Transverse colon (tissue), 4 donors: Measurements from ENCODE around the gene GTF2IRD1. TPM values are rescaled to one million over a fixed set of nuclear protein-coding genes. Genes with fewer than 3 reads are reported as not detected.

ENCODE experiments used
- DNase-seq: peaks from one replicate; pipeline ENCODE4 v3.0.0-alpha.2; 2019
- H3K27ac ChIP-seq, 4 donors: fragments of 200-600 bp; sonication (generic); 2 replicates each; pipeline ENCODE4 v1.5.1; 2016 to 2018; ENCODE audit warnings: inconsistent platforms in 4 of 4
- H3K27me3 ChIP-seq: fragments of 200-600 bp; sonication (generic); 2 replicates; pipeline ENCODE4 v1.5.1; 2017; ENCODE audit warnings: inconsistent platforms
- H3K36me3 ChIP-seq, 4 donors: fragments of 200-600 bp; sonication (generic); 2 replicates each; pipeline ENCODE4 v1.5.1; 2017 to 2019; ENCODE audit warnings: inconsistent platforms in 4 of 4
- H3K4me1 ChIP-seq, 4 donors: fragments of 200-600 bp; sonication (generic); 2 replicates each; pipeline ENCODE4 v1.5.1; 2017 to 2020; ENCODE audit warnings: inconsistent platforms in 4 of 4
- H3K4me3 ChIP-seq, 4 donors: fragments of 200-600 bp; sonication (generic); 1 replicate in 1 of 4; 2 replicates in 3 of 4; pipeline versions ENCODE4 v1.5.1 to v1.6.1; 2017 to 2019; ENCODE audit warnings: inconsistent platforms in 4 of 4
- H3K9me3 ChIP-seq, 2 donors: fragments of 200-600 bp; sonication (generic); 2 replicates each; pipeline ENCODE4 v1.5.1; 2017 to 2019; ENCODE audit warnings: inconsistent platforms in 2 of 2
- EP300 ChIP-seq: sonication (generic); formaldehyde crosslinking; IDR thresholded peaks from one replicate; pipeline ENCODE4 v1.6.1; 2017; ENCODE audit warnings: antibody characterized with exemption, low read depth
- POLR2A ChIP-seq: fragments of 450-650 bp; IDR thresholded peaks from one replicate; pipeline ENCODE4 v1.6.1; 2016; ENCODE audit warnings: antibody characterized with exemption, mild to moderate bottlenecking, moderate library complexity
- POLR2AphosphoS5 ChIP-seq, 3 donors: sonication (generic); formaldehyde crosslinking; IDR thresholded peaks; one replicate each; pipeline ENCODE4 v1.6.1; 2016; ENCODE audit warnings: antibody characterized with exemption in 3 of 3
- WGBS, 2 donors: methylation state at CpG; one replicate each; pipeline ENCODE4 v1.1.5; 2018; ENCODE audit warnings: low coverage in 1 of 2; 5-methylcytosine and 5-hydroxymethylcytosine counted together
- in situ Hi-C, 4 donors: fragments of 200-750 bp; cut with MboI; loops; one replicate each; pipeline versions ENCODE4 v1.15.0 to v1.15.1; 2017; ENCODE audit warnings: low sequenced_read_pairs in 3 of 4, low pct_ligation_motif_present in 1 of 4, low pct_unique_long_range_greater_than_20kb in 1 of 4
- intact Hi-C: fragments of 100-400 bp; cut with DNase I; formaldehyde crosslinking; loops from one replicate; pipeline ENCODE4 v1.15.1; 2023; ENCODE audit warnings: low total_unique reads
- total RNA-seq, 4 donors: library from RNA; depleted of rRNA; stranded (reverse); fragments of >200 nt; gene quantifications; one replicate each; pipeline ENCODE4 v1.1.0, GENCODE V29; 2016
- TF ChIP-seq, protein P1 (sequence below), 5 experiments: fragments of 200-600 bp in 3 of 5; fragments of 450-650 bp in 2 of 5; sonication (generic) in 3 of 5; IDR thresholded peaks; 1 replicate in 2 of 5; 2 replicates in 3 of 5; pipeline ENCODE4 v1.5.1; 2016 to 2017; ENCODE audit warnings: antibody characterized with exemption in 5 of 5, inconsistent platforms in 3 of 5, mild to moderate bottlenecking in 2 of 5, moderate library complexity in 1 of 5

GTF2IRD1 gene
- total RNA-seq, 4 donors from 2014 or later: 4.6 to 22.4 (median 14.7) TPM

DNA sequence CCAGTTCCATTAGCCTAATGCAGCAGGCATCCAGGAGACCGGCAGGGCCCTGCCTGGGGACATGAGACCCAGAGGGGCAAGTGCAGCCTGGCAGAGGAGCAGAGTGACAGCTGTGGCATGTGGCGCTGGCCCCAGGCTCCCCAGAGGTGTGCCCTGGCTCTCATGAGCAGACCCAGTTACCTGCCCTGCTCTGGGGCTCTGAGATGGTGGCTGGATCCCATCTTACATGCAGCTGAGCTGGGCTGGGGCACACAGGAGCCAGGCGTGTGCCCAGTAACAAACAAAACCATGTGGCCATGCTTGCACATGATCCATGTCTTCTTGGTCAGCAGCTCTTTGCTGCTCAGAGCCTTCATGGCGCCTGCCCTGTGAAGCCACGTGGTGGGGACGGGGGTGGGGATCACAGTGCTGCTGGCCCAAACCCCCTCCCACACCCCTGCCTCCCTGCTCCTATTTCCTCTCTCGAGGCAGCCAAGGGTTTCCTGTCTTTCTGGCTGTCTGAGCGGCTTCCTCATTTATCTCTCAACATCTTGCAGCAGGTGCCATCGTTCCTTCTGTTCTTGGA is 163.6 kb downstream of the GTF2IRD1 start:
- peaks cover 0 to 5% (median 0%) of the 10 kb centered on the region in 4 donors for H3K4me1 ChIP-seq
- in situ Hi-C loops: no loop called here
- intact Hi-C loops: no loop called here
- DNase-seq: no peak
- no peak for TF ChIP-seq EP300
- TF ChIP-seq, protein P1, sequence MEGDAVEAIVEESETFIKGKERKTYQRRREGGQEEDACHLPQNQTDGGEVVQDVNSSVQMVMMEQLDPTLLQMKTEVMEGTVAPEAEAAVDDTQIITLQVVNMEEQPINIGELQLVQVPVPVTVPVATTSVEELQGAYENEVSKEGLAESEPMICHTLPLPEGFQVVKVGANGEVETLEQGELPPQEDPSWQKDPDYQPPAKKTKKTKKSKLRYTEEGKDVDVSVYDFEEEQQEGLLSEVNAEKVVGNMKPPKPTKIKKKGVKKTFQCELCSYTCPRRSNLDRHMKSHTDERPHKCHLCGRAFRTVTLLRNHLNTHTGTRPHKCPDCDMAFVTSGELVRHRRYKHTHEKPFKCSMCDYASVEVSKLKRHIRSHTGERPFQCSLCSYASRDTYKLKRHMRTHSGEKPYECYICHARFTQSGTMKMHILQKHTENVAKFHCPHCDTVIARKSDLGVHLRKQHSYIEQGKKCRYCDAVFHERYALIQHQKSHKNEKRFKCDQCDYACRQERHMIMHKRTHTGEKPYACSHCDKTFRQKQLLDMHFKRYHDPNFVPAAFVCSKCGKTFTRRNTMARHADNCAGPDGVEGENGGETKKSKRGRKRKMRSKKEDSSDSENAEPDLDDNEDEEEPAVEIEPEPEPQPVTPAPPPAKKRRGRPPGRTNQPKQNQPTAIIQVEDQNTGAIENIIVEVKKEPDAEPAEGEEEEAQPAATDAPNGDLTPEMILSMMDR (IDR thresholded peaks at IDR 0.05): no peak
- TF ChIP-seq POLR2AphosphoS5 (IDR thresholded peaks at IDR 0.05): no peak
- TF ChIP-seq POLR2A: no peak
- no peaks in the 10 kb centered on the region for H3K27me3 ChIP-seq
- no peak overlapping the region for H3K27ac ChIP-seq
- no peaks in the 10 kb centered on the region for H3K36me3 ChIP-seq
- WGBS, 2 donors: 53 to 65% methylated on average over 2 to 8 of the region's 9 CpGs
- no peak overlapping the region for H3K4me3 ChIP-seq
- H3K9me3 ChIP-seq: no peaks in the 10 kb centered on the region

GRCh38 chr7:74619235-74619860 is 165.6 kb downstream of the GTF2IRD1 start:
- TF ChIP-seq POLR2A: no peak
- no peak for TF ChIP-seq EP300
- TF ChIP-seq POLR2AphosphoS5 (IDR thresholded peaks at IDR 0.05): no peak
- TF ChIP-seq, protein P1 (IDR thresholded peaks at IDR 0.05): no peak
- in situ Hi-C loops (no loop called here), intact Hi-C loops (no loop called here)
- no peaks in the 10 kb centered on the region for H3K27me3 ChIP-seq
- 88 to 100% methylated on average over 1 to 14 of the region's 14 CpGs for WGBS, 2 donors
- H3K9me3 ChIP-seq: no peaks in the 10 kb centered on the region
- no peak overlapping the region for H3K27ac ChIP-seq
- no peak overlapping the region for H3K4me3 ChIP-seq
- H3K4me1 ChIP-seq: no peaks in the 10 kb centered on the region
- no peaks in the 10 kb centered on the region for H3K36me3 ChIP-seq
- DNase-seq: no peak

DNA sequence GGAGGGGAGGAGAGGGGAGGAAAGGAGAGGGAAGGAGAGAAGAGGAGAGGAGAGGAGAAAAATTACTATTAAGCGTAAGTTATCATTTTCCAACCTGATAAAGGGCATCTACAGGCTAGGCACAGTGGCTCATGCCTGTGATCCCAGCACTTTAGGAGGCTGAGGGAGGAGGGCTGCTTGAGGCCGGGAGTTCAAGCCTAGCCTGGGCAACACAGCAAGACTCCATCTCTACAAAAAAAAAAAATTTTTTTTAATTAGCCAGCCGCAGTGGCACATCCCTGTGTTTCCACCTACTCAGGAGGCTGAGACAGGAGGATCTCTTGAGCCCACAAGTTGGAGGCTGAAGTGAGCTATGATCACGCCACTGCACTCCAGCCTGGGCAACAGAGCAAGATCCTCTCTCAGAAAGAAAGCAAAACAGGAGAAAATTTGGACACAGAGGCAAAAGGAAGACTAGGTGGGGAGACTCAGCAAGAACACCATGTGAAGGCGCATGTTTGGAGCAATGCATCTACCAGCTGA is 168.6 kb downstream of the GTF2IRD1 start:
- no peaks in the 10 kb centered on the region for H3K4me1 ChIP-seq
- TF ChIP-seq POLR2AphosphoS5 (IDR thresholded peaks at IDR 0.05): no peak
- TF ChIP-seq, protein P1 (IDR thresholded peaks at IDR 0.05): no peak
- no peak for TF ChIP-seq POLR2A
- no peak for TF ChIP-seq EP300
- intact Hi-C loops: no loop called here
- H3K9me3 ChIP-seq: no peaks in the 10 kb centered on the region
- DNase-seq: no peak
- H3K27me3 ChIP-seq: no peaks in the 10 kb centered on the region
- in situ Hi-C loops: no loop called here
- no peak overlapping the region for H3K4me3 ChIP-seq
- 90 to 100% methylated on average over 2 to 5 of the region's 5 CpGs for WGBS, 2 donors
- no peaks in the 10 kb centered on the region for H3K36me3 ChIP-seq
- H3K27ac ChIP-seq: no peak overlapping the region

GRCh38 chr7:74623135-74623534 is 169.4 kb downstream of the GTF2IRD1 start:
- Histone ChIP-seq H3K27me3 (no peaks in the 10 kb centered on the region), H3K4me3 (no peak overlapping the region), H3K27ac (no peak overlapping the region), H3K4me1 (peaks cover 0 to 6% (median 3%) of the 10 kb centered on the region in 4 donors), H3K36me3 (no peaks in the 10 kb centered on the region), H3K9me3 (no peaks in the 10 kb centered on the region)
- in situ Hi-C loops (no loop called here), intact Hi-C loops (no loop called here)
- no peak for TF ChIP-seq POLR2AphosphoS5 (IDR thresholded peaks at IDR 0.05)
- TF ChIP-seq, protein P1 (IDR thresholded peaks at IDR 0.05): no peak
- TF ChIP-seq POLR2A: no peak
- TF ChIP-seq EP300: no peak
- no peak for DNase-seq
- 86 to 88% methylated on average over 7 to 9 of the region's 9 CpGs for WGBS, 2 donors
